Activated naive CD4-positive, alpha-beta T cell treated with Interleukin-2 at 50 U/mL for 16 hours (primary cell): ENCODE data around the gene MMP3.
"Not testable (repeated sequence)": the region's sequence is repeated elsewhere in the genome, so short reads cannot be mapped to it uniquely, and the experiment has no call there.

Source experiments
- DNase-seq: peaks from one replicate; pipeline ENCODE4 v3.0.0-alpha.2; 2020

The MMP3 gene

DNA sequence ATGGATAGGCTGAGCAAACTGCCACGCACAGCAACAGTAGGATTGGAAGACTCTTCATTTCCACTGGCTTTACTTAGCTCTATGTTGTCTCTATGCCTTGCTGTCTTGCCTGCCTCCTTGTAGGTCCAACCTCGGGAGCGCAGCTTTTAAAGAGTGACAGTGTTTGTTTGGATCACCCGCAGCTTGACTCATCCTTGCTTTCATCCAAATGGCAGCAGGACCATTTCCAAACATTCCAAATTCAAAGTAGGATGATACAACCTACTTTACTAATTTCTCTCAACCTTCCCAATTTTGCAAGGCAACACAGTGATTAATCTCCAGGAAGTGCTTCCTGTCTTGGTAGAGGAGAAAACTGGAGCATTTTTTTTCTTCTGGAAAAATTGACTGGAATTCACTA is at the start of gene MMP3:
MMP3 (minus strand) TSS at position 121 of the 400 bp plus-strand sequence; CDS start at position 58, 63 bp downstream.
- DNase-seq = no peak

DNA sequence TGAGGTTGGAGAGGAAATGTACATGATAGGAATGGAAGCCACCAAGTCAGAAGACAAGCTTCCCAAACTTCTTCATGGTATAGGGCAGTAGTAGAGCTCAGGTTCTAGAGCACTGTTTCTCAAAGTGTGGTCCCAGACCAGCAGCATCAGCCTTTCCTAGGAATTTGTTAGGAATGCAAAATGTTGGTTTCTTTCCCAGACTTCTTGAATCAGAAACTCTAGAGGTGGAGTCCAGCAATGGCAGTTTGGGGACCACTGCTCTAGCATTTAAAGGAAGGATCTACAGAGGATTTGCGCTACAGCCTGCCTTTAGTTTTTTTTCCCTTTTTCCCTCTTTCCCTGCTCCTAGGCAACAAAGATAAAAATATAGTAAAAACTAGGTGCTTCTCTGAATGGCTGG is 48.3 kb upstream of the MMP3 start:
- no peak for DNase-seq

DNA sequence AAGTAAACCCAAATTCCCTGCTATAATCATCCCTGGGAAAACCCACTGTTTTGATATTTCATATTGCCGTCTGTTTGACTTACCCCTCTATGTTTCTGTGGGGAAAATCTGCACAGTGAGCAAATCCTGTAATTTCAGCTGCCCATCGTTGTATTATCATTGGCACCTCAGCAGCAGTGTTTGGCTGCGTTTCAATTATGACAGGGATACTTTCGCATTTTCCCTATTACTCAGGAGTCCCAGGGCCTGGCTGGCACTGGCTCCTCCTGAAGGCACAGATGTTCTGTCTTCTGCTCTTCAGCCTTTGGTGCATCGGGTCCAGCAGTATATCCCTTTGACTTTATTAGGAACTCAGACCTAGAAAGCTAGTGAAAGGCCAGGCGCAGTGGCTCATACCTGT is 43.6 kb upstream of the MMP3 start:
- no peak for DNase-seq

DNA sequence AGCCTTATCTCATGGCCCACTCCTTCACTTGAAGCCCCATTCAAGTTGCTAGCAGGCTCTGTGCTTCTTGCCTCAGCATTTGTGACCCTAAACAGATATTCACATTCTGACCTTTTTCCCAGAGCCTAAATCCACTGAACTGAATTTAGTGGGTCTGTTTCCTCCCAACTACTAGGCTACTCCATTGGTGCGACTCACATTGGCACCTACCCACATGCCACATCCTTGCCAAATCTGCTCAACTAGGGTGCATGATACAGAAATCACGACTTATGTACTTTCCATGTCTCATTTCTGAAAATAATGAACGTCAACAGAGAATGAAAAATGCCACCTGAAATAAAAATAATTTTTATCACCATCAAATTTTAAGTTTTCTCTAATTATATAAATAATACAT is 39.7 kb upstream of the MMP3 start:
- DNase-seq = no peak

DNA sequence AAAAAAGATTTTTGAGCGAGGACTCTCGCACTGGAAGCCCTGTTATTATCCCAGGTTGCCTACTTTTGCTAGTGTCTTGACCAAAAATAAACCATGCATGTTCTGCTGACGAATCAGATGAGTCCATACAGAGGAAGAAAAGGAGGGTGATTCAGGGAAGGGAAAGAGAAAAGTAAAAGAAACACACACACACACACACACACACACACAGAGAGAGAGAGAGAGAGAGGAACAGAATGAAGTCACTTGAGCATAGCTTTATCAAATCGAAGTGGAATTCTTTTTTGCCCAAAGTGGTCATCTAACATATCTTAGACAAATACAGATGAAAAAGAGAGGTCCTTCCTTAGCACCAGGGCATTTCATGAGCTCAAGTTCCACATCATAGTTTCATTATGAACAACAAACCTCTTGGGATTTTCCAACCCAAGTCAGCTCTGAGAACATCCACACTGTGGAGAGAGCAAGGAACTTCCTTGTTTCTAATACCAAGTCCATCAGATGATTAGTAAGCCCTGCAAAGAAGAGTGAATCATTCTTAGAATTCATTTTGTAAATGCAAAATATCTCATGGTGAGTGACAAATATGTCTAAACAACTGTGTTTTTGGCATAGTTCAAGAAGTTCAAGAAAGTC is 39.1 kb upstream of the MMP3 start:
- DNase-seq = no peak

DNA sequence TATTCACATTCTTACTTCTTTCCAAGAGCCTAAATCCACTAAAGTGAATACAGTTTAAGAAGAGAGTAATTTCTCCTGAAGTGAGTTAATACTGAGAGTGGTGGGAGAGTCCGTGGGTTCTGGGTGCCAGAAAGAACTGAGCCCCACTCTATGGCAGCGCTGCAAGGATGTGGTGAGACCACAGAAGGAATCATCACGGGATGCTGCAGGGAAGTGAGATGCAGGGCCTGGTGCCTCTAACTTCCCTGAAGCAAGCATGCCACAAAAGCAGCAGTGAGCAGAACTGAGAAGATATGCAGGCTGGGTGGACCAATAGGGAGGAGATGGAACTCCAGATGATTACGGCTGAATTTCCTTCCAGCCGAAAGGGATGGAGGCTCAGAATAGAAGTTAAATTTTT is 36.4 kb upstream of the MMP3 start:
- DNase-seq = no peak

DNA sequence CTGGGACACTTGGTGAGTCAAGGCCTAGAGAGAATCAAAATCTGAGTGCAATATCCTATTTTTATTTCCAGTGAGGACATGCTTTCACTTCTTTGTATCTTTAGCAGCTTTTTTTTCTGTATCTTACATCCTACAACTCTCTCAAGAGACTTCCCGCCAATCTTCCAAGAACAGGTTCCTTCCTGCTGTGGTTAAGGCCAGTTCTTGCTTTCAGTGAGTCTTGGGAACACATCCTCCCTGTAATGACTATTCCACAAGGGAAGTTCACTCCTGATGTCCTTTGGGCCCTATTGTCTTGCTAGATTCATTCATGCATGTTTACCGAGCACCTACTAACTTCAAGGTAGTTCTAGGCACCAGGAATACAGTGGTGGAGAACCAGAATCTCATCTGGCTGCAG is 35.2 kb upstream of the MMP3 start:
- no peak for DNase-seq

DNA sequence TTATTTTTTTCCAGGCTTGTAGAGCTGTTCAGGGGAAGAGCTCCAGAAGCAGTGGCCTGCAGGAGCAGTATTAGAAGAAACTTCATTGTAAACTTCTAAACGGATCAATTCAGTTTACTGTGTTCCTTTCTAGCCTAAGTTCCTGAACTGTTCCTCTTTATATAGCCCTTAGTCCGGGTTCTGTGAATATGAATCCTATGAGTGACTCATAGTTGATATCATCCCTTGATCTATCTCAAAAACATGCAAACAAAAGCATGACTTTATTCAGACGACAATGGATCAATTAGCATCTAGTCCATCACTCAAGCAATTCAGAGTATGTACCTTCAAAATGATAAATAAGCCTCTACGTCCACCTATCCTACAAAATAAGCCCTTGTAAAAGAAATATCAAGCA is 31.4 kb upstream of the MMP3 start, which contains the start of gene MMP12:
MMP12 (minus strand) TSS at position 131 of the 400 bp plus-strand sequence; CDS start at position 86, 45 bp downstream.
- no peak for DNase-seq

DNA sequence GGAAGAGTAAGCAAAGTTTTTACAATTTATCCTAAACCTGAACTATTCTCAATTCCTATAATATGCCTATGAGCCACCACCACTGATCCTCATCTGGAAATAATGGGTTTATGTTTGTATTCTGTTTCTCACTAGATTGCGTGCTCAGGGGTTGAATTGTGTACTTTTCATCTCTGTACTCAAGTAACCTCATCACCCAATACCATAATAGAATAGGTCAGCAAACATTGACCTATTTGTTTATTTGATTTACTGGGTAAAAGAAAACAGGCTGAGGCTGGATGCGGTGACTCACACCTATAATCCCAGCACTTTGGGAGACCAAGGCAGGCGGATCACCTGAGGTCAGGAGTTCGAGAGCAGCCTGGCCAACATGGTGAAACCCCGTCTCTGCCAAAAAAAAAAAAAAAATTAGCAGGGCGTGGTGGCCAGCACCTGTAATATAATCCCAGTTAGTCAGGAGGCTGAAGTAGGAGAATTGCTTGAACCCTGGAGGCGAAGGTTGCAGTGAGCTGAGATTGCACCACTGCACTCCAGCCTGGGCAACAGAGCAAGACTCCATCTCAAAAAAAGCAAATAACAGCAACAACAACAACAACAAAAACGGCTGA is 26.1 kb upstream of the MMP3 start:
- DNase-seq = not testable (repeated sequence)

DNA sequence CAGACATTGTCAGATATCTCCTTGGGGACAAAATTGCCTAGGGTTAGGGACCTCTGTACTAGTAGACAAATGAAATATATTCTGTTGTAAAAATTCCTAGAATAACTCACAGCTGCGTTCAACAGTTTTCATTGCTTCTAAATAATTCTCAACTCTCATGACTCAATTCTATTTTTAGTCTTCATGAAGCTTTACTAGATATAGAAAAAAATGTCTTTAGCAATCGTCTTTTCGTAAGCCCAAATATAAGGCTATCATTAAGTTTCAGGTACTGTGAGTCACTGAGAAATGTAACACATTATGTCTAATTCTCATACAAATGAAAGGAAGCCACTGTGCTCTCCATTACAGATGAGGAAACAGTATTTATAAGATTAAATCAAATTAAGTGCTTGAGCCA is 24.9 kb upstream of the MMP3 start:
- DNase-seq = no peak

DNA sequence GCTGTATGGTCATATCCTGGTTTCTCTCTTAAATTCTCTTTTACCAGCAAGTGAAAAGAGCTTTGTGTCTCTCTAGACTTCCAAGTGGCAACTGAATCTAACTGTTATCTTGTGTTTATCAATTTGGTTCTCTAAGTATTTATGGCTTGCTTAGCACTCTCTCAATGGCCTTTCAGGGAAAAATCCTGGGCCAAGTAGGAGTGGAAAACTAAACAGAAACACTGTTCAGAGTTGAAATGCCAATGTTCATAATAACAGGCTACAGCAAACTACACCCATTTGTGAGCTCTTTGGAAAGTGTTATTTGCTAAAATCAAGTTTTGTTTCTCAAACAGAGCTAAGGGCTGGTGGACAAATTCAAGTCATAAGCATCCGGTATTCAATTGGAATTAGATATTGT is 21.3 kb upstream of the MMP3 start:
- no peak for DNase-seq

DNA sequence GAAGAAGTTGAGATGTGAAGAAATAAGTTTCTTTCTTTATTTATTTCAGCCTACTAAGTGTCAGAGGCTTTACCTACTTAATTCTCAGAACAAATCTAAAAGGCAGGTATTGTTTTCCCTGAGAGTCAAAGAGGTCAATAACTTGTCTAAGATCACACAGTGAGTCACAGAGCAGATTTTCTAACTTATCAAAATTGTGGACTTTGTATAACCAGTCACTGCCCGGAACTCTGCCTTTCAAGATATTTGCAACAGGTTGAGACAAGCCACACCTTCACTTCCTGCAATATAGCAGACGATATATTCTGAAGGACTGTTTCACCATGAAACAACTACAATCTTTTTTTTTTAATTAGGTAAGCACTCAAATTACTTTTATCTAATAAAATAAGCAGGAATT is 10.5 kb upstream of the MMP3 start:
- no peak for DNase-seq

DNA sequence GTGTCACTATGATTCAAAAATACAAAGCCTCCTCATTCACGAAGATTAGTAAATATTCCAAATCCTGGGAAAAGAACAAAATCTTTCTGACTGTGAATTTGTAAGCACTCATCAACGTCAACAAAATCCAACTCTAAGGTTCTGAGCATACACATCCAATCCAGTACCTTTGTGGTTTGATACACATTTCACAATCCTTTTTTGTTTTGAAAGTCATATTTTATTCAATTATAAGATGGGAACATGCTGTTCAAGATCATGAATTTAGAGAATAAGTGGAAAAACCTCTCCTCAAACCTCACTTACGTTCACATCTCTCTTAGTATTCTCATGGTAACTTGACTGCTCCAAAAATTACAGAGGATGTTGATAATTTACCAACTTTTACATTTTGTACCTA is 9.6 kb upstream of the MMP3 start:
- DNase-seq = no peak

DNA sequence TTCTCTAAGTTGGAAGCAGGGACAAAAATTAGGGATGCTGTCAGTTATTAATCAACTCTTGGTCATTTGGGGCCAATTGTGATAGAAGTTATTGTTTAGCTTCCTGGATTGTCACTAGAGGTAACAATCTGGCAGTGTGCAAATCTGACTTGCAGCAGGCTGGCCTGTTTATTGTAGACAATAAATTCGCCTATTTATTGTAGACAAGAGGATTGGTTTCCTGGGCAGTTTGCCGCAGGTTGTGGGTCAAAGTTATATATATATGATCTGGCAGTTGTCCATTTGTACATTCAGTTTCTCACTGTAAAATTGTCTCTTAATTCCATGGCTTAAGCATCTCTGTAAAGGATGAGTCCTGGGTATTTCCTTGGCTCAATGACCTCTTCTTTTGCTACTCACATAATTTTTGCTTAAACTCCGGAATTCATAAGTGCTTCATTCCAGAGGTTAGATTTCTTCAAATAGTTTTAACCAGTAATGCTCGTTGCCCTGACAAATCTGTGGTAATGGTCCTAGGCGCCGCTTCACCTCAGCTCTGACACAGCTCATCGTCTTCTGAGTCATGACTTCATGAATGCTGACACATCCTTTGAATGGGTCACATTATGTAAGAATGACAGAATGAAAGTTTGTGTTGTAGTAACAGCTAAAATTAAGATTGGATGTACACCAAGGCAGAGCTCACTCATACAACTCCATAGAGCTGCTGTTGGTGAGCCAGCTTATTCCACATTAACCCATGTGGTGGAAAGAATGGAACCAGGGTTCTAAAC is 7.8 kb upstream of the MMP3 start:
- no peak for DNase-seq

DNA sequence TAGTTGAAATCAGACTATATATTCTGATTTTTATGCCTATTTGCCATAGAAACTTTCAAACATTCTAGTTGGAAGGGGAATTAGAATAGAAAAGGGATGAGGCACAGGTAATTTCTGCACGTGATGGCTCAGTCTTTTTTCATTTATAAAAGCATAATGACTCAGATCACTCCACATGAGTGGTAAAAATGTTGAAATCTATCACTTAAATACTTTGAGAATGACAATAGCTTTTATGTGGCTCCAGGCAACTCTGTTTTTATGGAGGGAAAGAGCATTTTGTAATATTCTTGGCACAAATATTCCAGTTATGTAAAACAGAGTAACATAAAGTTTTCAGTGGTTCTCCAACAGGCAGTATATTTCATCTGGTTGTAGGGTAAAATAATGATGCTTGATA is 5.9 kb upstream of the MMP3 start:
- no peak for DNase-seq

DNA sequence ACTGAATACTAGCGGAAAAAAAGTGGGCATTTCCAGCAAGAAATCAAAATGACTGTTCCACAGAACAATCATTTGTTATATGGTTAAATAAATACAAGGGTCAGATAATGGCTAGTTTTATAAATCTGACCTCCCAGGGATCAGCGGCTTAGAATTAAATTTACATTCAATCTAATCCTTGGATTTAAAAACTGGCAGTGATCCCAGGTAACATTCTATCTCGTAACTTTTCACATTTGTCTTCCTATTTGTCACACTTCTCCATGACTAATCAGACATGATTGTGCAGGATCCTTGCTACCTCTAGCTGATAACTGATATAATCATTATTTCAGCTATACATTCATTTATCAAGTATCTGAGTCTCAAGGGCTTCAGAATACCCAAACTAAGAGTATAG is 2.9 kb upstream of the MMP3 start:
- DNase-seq = no peak

DNA sequence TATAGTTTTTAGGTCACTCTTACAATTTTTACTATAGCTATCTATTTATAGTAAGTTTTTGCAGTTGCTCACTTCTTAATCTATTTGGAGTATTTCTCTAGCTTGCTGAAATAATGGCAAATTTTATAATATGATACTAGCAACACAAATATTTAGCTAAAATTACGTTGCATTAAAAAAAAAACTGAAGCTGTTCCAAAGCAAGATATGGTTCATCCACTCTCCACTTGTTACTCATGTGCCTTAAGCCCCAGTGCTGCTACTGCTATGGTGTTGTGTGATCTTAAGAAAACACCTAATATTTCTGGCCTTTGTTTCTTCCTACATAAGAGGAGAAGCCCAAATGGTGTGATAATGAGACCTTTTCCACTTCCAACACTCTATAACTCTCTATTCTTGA is 479 bp downstream of the MMP3 start:
- no peak for DNase-seq

DNA sequence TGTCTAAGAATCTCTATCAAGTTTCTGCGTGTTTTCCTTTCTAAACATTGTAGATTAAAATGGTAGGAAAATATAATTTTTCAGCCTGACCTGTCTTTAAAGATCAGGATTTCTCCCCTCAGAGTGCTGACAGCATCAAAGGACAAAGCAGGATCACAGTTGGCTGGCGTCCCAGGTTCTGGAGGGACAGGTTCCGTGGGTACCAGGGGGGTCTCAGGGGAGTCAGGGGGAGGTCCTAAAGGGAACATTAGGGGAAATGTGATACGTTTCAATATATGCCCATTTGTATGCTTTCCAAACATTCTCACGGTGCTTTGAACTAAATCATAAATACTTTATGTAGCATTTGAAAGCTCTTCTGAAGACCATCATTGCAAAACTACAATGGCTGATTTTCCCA is 3.4 kb downstream of the MMP3 start:
- no peak for DNase-seq

DNA sequence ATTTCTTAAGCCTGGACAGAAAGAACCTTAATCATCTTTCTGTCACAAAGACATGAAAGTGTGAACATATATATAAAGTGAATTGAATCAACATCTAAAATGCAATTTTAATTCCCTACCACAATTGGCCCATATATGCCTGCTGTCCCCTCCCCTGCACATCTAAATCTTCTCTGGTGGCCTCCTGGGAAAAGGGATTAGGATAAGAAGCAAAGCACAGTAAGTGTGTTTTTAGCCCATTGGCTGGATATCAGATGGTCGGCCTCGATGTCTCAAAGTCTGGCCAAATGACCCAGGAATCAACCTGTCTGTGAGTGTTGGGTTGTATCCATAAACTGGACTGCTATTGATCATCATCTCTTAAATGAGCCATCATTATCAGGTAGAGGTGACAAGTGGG is 5.8 kb downstream of the MMP3 start:
- no peak for DNase-seq

DNA sequence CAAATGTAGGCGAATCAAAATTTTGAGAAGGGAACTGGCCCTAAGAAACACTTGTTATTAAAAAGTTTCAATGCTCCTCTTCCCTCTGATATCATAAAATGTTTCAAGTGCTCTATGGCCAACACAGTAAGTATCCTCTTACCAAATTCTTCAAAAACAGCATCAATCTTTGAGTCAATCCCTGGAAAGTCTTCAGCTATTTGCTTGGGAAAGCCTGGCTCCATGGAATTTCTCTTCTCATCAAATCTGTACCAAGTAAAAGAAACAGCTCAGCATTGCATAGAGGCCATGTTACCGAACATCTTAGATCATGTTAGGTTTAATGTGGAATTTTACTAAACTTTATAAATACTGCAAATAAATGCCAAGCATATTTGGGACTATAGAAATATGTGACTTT is 6.3 kb downstream of the MMP3 start:
- no peak for DNase-seq

DNA sequence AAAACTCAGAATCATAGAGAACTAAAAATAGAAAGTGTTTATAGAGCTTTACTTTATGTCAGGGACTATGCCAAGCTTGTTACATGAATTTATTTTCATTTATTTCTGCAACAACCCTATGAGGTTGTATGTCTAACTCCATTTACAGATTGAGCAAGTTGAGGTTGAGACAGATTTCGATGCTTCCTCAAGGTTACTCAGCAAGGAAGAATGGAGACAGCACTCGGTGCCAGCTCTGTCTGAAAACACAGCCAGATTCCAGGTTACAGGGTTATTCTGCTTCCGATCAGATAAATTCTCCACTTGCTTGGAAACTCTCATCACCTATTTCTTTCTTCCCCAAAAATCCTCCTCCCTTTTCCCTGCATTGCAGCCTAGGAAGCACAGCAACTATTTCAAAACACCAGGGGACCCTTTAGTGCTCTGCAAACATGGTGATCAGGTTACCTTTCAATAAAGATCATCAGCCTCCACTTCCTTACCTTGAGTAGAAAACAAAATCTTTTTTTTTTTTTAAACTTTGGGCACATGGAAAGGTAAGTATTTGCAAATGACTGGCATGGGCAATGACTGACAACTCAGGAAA is 7.0 kb downstream of the MMP3 start:
- no peak for DNase-seq

DNA sequence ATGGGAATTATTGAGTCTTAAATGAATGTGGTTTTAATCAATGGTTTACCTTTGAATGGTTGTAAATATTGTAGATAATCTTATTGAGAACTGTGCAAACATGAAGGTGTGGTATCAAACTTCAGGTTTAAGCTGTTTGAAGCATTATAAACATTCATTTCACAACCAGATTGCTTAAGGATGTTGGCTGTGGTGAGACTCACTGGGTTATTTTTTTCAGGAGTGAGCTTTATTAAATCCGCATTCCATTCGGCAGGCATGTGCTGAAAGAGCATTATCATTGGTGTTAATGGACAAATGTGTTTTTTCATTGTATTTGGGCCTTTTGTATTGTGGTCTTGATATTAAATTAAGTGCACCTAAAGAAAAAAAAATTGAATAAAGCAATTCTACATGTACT is 9.7 kb downstream of the MMP3 start:
- DNase-seq = no peak

DNA sequence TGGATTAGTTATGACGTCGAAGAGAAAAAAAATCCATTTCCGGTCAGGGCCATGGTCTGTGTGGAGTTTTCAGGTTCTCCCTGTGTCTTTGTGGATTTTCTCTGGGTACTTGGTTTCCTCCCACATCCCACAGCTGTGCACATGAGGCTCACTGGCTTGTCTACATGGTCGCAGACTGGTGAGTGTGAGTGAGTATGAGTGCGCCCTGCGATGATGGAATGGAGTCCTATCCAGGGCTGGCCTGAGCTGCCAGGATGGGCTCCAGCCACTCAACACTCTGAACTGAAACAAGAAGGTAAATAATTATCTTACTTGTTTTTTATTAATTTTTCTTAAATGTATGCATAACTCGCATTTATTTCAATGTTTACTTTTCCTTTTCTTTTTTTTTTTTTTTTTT is 10.8 kb downstream of the MMP3 start:
- no peak for DNase-seq
